T-helper 2 cell (primary cell): ENCODE results near the gene NSMCE3.

Experiments
- DNase-seq, 5 experiments: peaks; one replicate each; pipeline versions ENCODE4 v3.0.0 to v3.0.0-alpha.2; 2012 to 2022

Gene NSMCE3

GRCh38 chr15:29220852-29221251 is 48.8 kb downstream of the NSMCE3 start:
- no peak for DNase-seq

- no peak for DNase-seq
These were observed 52.7 kb downstream of the NSMCE3 start for GRCh38 chr15:29216955-29217354.
